Tibial artery (tissue), 4 donors: Measurements from ENCODE around the gene ANKRD27.

Experiments used
- DNase-seq, 2 donors: peaks; one replicate each; pipeline ENCODE4 v3.0.0-alpha.2; 2019
- H3K27ac ChIP-seq, 2 donors: fragments of 200-600 bp; sonication (generic) in 1 of 2; 1 replicate in 1 of 2; 2 replicates in 1 of 2; pipeline ENCODE4 v1.5.1; 2018 to 2019; ENCODE audit warnings: mild to moderate bottlenecking in 1 of 2
- H3K27me3 ChIP-seq, 2 donors: fragments of 200-600 bp; sonication (generic) in 1 of 2; one replicate each; pipeline versions ENCODE4 v1.5.1 to v1.6.0; 2016 to 2019
- H3K36me3 ChIP-seq, 3 donors: fragments of 200-600 bp; sonication (generic) in 2 of 3; one replicate each; pipeline ENCODE4 v1.5.1; 2016 to 2019; ENCODE audit warnings: mild to moderate bottlenecking in 2 of 3
- H3K4me1 ChIP-seq, 4 donors: fragments of 200-600 bp; sonication (generic) in 2 of 4; 1 replicate in 3 of 4; 2 replicates in 1 of 4; pipeline ENCODE4 v1.5.1; 2016 to 2019
- H3K4me3 ChIP-seq, 2 donors: fragments of 200-600 bp; sonication (generic) in 1 of 2; 1 replicate in 1 of 2; 2 replicates in 1 of 2; pipeline ENCODE4 v1.5.1; 2018 to 2019; ENCODE audit warnings: mild to moderate bottlenecking in 2 of 2
- H3K9me3 ChIP-seq, 3 donors: fragments of 200-600 bp; sonication (generic) in 1 of 3; one replicate each; pipeline ENCODE4 v1.5.1; 2016 to 2019
- CTCF ChIP-seq, 2 experiments: fragments of 200-600 bp in 1 of 2; fragments of 450-650 bp in 1 of 2; IDR thresholded peaks; one replicate each; pipeline ENCODE4 v1.5.1; 2017 to 2019; ENCODE audit warnings: antibody characterized with exemption in 2 of 2, mild to moderate bottlenecking in 1 of 2, moderate library complexity in 1 of 2
- intact Hi-C: fragments of 100-400 bp; cut with DNase I; formaldehyde crosslinking; loops from one replicate; pipeline ENCODE4 v1.15.0; 2023; ENCODE audit warnings: low total_unique reads

Gene ANKRD27

GRCh38 chr19:32566246-32566830 lies 108.6 kb downstream of the ANKRD27 start:
- no peak for TF ChIP-seq CTCF (IDR thresholded peaks at IDR 0.05)
- intact Hi-C loops: no loop called here
- Histone ChIP-seq H3K9me3 (no peaks in the 10 kb centered on the region), H3K27ac (no peak overlapping the region), H3K36me3 (no peaks in the 10 kb centered on the region), H3K4me1 (no peaks in the 10 kb centered on the region), H3K4me3 (no peak overlapping the region), H3K27me3 (peaks cover 0 to 37% of the 10 kb centered on the region in 2 donors)
- no peak for DNase-seq

- Histone ChIP-seq H3K27me3 (peaks cover 0 to 17% of the 10 kb centered on the region in 2 donors), H3K36me3 (no peaks in the 10 kb centered on the region), H3K4me1 (no peaks in the 10 kb centered on the region), H3K27ac (no peak overlapping the region), H3K9me3 (no peaks in the 10 kb centered on the region), H3K4me3 (no peak overlapping the region)
- no peak for DNase-seq
- intact Hi-C loops: no loop called here
- no peak for TF ChIP-seq CTCF (IDR thresholded peaks at IDR 0.05)
Observed at GRCh38 chr19:32563761-32564160, 111.2 kb downstream of the ANKRD27 start.

GRCh38 chr19:32558607-32559228 lies 116.3 kb downstream of the ANKRD27 start:
- H3K4me3 ChIP-seq: no peak overlapping the region
- no peaks in the 10 kb centered on the region for H3K36me3 ChIP-seq
- no peaks in the 10 kb centered on the region for H3K9me3 ChIP-seq
- no peak for TF ChIP-seq CTCF (IDR thresholded peaks at IDR 0.05)
- H3K4me1 ChIP-seq: no peaks in the 10 kb centered on the region
- H3K27me3 ChIP-seq: peaks cover 0 to 2% of the 10 kb centered on the region in 2 donors
- H3K27ac ChIP-seq: no peak overlapping the region
- no peak for DNase-seq
- intact Hi-C loops: no loop called here

GRCh38 chr19:32555786-32556185 lies 119.2 kb downstream of the ANKRD27 start:
- Histone ChIP-seq H3K4me3 (no peak overlapping the region), H3K27ac (no peak overlapping the region), H3K36me3 (no peaks in the 10 kb centered on the region), H3K27me3 (peaks cover 0 to 2% of the 10 kb centered on the region in 2 donors), H3K9me3 (no peaks in the 10 kb centered on the region), H3K4me1 (no peaks in the 10 kb centered on the region)
- TF ChIP-seq CTCF (IDR thresholded peaks at IDR 0.05): no peak
- intact Hi-C loops: no loop called here
- DNase-seq: no peak

- Histone ChIP-seq H3K36me3 (no peaks in the 10 kb centered on the region), H3K9me3 (no peaks in the 10 kb centered on the region), H3K27me3 (no peaks in the 10 kb centered on the region), H3K4me3 (no peak overlapping the region), H3K27ac (no peak overlapping the region), H3K4me1 (no peaks in the 10 kb centered on the region)
- DNase-seq: no peak
- intact Hi-C loops: no loop called here
- no peak for TF ChIP-seq CTCF (IDR thresholded peaks at IDR 0.05)
Observed at GRCh38 chr19:32550666-32551065, 124.3 kb downstream of the ANKRD27 start.
